ENCODE data around the gene VPS33B. TPM values are rescaled to one million over a fixed set of nuclear protein-coding genes. Genes with fewer than 3 reads are reported as not detected.

The VPS33B gene
- total and polyA plus RNA-seq, 2 of the 8 experiments (the other 6 are each of a cell fraction or from before 2014, with no cell fraction given) = 11.8 to 17.3 TPM

DNA sequence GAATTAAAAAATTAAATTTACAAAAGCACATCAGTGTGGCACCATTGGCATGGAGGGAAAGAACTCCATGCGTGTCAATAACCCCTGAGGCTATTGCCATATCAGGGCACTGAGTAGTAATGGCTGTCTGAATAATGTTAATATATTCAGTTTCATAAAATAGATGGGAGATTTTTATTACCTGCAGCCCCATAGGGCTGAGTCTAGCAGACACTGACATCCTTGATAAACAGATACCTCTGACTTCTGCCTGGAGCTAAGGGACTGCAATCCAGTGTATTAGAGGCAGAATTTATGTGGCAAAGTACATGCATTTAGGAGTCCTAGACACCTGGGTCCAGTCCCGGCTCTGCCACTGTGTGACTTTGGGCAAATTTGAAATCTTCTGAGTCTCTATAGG lies 38.8 kb upstream of the VPS33B start (continued):
- TF ChIP-seq CTCF (IDR thresholded peaks at IDR 0.05; ENCODE audit: control extremely low read depth in 1 of 3, insufficient read depth in 1 of 3, low read depth in 1 of 3, low read length in 3 of 3) (no peak), SAP30 (IDR thresholded peaks at IDR 0.05; ENCODE audit: insufficient read depth, insufficient replicate concordance, low read length) (no peak), YY1 (IDR thresholded peaks at IDR 0.05; ENCODE audit: low read depth, low read length) (no peak), SUZ12 (IDR thresholded peaks at IDR 0.05; ENCODE audit: low read length) (no peak)

All from H1 (cell line).